Measurements from ENCODE around the gene DIP2C.
"Not testable (repeated sequence)": the region's sequence is repeated elsewhere in the genome, so short reads cannot be mapped to it uniquely, and the experiment has no call there.

The DIP2C gene

GRCh38 chr10:593421-593820, 96.0 kb downstream of the DIP2C start:
- no peak for DNase-seq

GRCh38 chr10:593016-593415, 96.5 kb downstream of the DIP2C start:
- no peak for DNase-seq

GRCh38 chr10:591646-592045, 97.8 kb downstream of the DIP2C start:
- no peak for DNase-seq

- DNase-seq: no peak
These were observed 98.7 kb downstream of the DIP2C start for GRCh38 chr10:590721-591120.

GRCh38 chr10:589961-590680, 99.3 kb downstream of the DIP2C start:
- DNase-seq: no peak

- peak; percentile 25 for DNase-seq
These were observed 101.0 kb downstream of the DIP2C start for GRCh38 chr10:588246-589165.

- DNase-seq: no peak
These were observed 102.8 kb downstream of the DIP2C start for GRCh38 chr10:586716-587115.

GRCh38 chr10:586151-586550, 103.3 kb downstream of the DIP2C start:
- DNase-seq: no peak

- no peak for DNase-seq
These were observed 104.0 kb downstream of the DIP2C start for GRCh38 chr10:585502-585901.

- not testable (repeated sequence) for DNase-seq
These were observed 104.8 kb downstream of the DIP2C start for GRCh38 chr10:584497-585290.

- no peak for DNase-seq
These were observed 106.0 kb downstream of the DIP2C start for GRCh38 chr10:583433-583832.

GRCh38 chr10:581776-582330, 107.6 kb downstream of the DIP2C start:
- DNase-seq: no peak

- DNase-seq: no peak
These were observed 108.7 kb downstream of the DIP2C start for GRCh38 chr10:580778-581177.

- DNase-seq: no peak
These were observed 113.4 kb downstream of the DIP2C start for GRCh38 chr10:576130-576465.

GRCh38 chr10:575402-576129, 113.9 kb downstream of the DIP2C start:
- no peak for DNase-seq

- DNase-seq: no peak
These were observed 116.8 kb downstream of the DIP2C start for GRCh38 chr10:572696-573095.

GRCh38 chr10:571688-572451, 117.6 kb downstream of the DIP2C start:
- DNase-seq: no peak

GRCh38 chr10:571166-571565, 118.3 kb downstream of the DIP2C start:
- DNase-seq: no peak

- DNase-seq: no peak
These were observed 118.8 kb downstream of the DIP2C start for GRCh38 chr10:570628-571163.

GRCh38 chr10:569961-570627, 119.4 kb downstream of the DIP2C start:
- DNase-seq: no peak

GRCh38 chr10:568848-569247, 120.6 kb downstream of the DIP2C start:
- no peak for DNase-seq
